Left ventricle myocardium inferior (tissue), 1 donor: ENCODE data around the gene PRKCB. TPM values are rescaled to one million over a fixed set of nuclear protein-coding genes. Genes with fewer than 3 reads are reported as not detected.

Experiments used
- DNase-seq: peaks from one replicate; pipeline ENCODE4 v3.0.0-alpha.2; 2020
- H3K27ac ChIP-seq: fragments of 200-600 bp; replicated peaks from 2 replicates; pipeline ENCODE4 v1.8.0; 2021
- H3K27me3 ChIP-seq: fragments of 200-600 bp; 2 replicates; pipeline ENCODE4 v1.8.0; 2021; ENCODE audit warnings: low read depth
- H3K36me3 ChIP-seq: fragments of 200-600 bp; 2 replicates; pipeline ENCODE4 v1.8.0; 2021
- H3K4me1 ChIP-seq: fragments of 200-600 bp; 2 replicates; pipeline ENCODE4 v1.8.0; 2021
- H3K4me3 ChIP-seq: fragments of 200-600 bp; 2 replicates; pipeline ENCODE4 v1.8.0; 2021; ENCODE audit warnings: mild to moderate bottlenecking, moderate library complexity
- H3K9me3 ChIP-seq: fragments of 200-600 bp; replicated peaks from 2 replicates; pipeline ENCODE4 v1.8.0; 2021
- intact Hi-C: fragments of 100-400 bp; cut with micrococcal nuclease; formaldehyde crosslinking; loops from one replicate; pipeline ENCODE4 v1.11.0; 2022
- total RNA-seq: library from RNA; stranded (reverse); fragmentation: NEBNext Ultra II Directional; extraction: Animal tissue kit (Norgen Biotek cat#: 25700); gene quantifications from one replicate; pipeline ENCODE4 v1.2.1, GENCODE V29; 2021
- TF ChIP-seq, protein P1 (sequence below): fragments of 200-600 bp; IDR thresholded peaks from 2 replicates; pipeline ENCODE4 v1.8.0; 2021; ENCODE audit warnings: antibody characterized with exemption, mild to moderate bottlenecking, borderline replicate concordance
- donor health status: DM: no; HTN: yes; CAD: no; lungs with severe emphysema.

PRKCB gene
- total RNA-seq, 1 donor from 2014 or later: 1.6 TPM

DNA sequence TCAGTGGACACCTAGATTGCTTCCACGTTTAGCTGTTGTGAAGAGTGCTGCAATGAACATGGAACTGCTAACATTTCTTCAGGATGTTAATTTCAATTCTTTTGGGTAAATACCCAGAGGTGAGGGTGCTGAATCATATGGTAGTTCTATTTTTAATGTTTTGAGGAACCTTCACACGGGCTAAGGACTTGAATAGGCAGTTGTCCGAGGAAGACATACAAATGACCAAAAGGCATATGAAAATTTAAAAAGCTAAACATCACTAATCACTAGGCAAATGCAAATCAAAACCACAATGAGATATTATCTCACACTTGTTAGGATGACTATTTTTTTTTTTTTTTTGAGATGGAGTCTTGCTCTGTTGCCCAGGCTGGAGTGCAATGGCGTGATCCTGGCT is 173.3 kb downstream of the PRKCB start:
- Histone ChIP-seq H3K27ac (no peak overlapping the region), H3K27me3 (peaks cover 78% of the 10 kb centered on the region), H3K36me3 (no peaks in the 10 kb centered on the region), H3K9me3 (no peaks in the 10 kb centered on the region), H3K4me3 (no peak overlapping the region), H3K4me1 (no peaks in the 10 kb centered on the region)
- TF ChIP-seq, protein P1, sequence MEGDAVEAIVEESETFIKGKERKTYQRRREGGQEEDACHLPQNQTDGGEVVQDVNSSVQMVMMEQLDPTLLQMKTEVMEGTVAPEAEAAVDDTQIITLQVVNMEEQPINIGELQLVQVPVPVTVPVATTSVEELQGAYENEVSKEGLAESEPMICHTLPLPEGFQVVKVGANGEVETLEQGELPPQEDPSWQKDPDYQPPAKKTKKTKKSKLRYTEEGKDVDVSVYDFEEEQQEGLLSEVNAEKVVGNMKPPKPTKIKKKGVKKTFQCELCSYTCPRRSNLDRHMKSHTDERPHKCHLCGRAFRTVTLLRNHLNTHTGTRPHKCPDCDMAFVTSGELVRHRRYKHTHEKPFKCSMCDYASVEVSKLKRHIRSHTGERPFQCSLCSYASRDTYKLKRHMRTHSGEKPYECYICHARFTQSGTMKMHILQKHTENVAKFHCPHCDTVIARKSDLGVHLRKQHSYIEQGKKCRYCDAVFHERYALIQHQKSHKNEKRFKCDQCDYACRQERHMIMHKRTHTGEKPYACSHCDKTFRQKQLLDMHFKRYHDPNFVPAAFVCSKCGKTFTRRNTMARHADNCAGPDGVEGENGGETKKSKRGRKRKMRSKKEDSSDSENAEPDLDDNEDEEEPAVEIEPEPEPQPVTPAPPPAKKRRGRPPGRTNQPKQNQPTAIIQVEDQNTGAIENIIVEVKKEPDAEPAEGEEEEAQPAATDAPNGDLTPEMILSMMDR: no peak
- no peak for DNase-seq
- intact Hi-C loops: no loop called here

DNA sequence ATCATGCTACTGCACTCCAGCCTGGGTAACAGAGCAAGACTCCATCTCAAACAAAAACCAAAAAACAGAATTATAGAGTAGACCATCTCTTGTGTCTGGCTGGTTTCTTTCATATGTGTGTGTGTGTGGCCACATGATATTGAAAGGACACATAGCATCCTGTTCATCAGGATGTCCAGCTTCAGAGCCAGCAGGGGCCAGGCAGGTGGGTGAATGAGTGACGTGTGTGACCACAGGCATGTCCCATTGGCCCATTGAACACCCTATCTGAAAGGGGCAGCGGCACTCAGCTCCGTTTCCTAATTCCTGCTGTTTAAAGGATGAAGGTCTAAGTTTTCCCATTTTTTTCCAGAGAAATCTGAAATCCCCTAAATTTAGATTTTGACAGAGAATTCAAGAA is 174.2 kb downstream of the PRKCB start:
- Histone ChIP-seq H3K27ac (no peak overlapping the region), H3K4me1 (no peaks in the 10 kb centered on the region), H3K9me3 (no peaks in the 10 kb centered on the region), H3K27me3 (peaks cover 80% of the 10 kb centered on the region), H3K4me3 (no peak overlapping the region), H3K36me3 (no peaks in the 10 kb centered on the region)
- intact Hi-C loops: no loop called here
- TF ChIP-seq, protein P1: no peak
- DNase-seq: no peak

DNA sequence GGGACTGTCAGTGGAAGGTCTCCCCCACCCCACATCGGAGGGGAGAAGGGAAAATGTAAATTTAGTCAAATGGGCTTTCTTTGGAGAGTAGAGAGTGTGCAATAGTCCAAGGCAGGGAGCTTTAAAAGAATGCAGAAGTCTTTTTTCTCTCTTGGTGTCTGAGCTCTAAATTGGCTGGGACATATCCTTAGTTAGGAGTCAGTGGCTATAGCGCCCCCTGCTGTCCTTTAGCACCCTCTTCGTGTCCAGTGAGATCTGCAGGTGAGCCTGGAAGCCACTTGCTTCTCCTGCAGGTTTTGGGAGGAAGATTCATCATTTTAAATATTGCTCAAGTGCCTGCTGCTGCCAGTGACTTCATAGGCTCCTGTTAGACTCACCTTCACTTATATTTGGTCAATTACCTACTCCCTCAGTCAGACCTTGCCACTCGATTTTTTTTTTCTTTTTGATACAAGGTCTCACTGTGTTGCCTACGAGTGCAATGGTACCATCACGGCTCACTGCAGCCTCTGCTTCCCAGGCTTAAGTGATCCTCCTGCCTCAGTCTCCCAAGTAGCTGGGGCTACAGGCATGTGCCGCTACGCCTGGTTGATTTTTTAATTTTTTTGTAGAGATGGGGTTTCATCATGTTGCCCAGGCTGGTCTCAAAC is 174.8 kb downstream of the PRKCB start:
- TF ChIP-seq, protein P1: peak; percentile 76
- DNase-seq: peak; percentile 64
- Histone ChIP-seq H3K36me3 (no peaks in the 10 kb centered on the region), H3K4me3 (no peak overlapping the region), H3K27me3 (peaks cover 80% of the 10 kb centered on the region), H3K9me3 (no peaks in the 10 kb centered on the region), H3K4me1 (no peaks in the 10 kb centered on the region), H3K27ac (no peak overlapping the region)
- intact Hi-C loops: no loop called here

DNA sequence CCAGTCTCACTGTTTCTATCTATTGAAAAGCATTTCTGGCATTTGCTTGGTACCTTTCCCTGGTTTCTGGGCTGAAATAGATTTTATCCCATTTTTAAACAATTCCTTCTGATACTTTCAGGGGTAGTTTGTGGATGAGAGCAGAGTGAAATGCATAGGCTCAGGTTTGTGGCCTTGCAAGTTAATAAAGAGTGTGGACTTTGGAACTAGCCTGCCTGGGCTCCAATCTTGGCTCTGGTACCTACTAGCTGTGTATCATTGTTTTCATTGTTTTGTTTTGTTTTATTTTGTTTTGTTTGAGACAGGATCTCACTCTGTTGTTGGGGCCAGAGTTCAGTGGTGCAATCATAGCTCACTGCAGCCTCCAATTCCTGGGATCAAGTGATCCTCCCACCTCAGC is 175.5 kb downstream of the PRKCB start:
- intact Hi-C loops: no loop called here
- Histone ChIP-seq H3K36me3 (no peaks in the 10 kb centered on the region), H3K4me1 (no peaks in the 10 kb centered on the region), H3K27me3 (peaks cover 80% of the 10 kb centered on the region), H3K9me3 (no peaks in the 10 kb centered on the region), H3K27ac (no peak overlapping the region), H3K4me3 (no peak overlapping the region)
- TF ChIP-seq, protein P1: no peak
- no peak for DNase-seq

DNA sequence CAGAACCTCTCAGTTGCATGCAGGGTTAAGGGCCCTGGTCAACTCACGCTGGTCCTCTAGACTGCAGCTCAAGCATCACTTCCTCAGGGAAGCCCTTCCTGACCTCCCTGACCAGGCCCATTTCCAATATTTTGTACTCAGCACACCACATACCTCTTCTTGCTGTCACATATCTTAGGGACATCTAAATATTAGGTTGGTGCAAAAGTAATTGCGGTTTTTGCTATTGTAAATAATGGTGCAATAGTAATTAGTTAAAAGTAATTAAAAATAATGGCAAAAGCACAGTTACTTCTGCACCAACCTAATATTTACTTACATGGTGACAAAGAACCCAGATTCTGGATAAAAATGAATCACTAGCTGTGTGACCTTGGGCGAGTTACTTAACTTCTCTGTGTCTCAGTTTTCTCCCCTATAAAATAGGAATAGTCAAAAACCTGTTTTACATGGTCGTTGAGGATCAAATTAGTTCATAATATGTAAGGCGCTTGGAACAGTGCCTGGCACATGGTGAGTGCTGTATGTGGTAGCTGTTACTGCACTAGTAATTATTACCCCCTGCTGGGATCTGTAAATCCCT is 177.4 kb downstream of the PRKCB start:
- TF ChIP-seq, protein P1: no peak
- DNase-seq: no peak
- Histone ChIP-seq H3K4me1 (no peaks in the 10 kb centered on the region), H3K36me3 (no peaks in the 10 kb centered on the region), H3K4me3 (no peak overlapping the region), H3K9me3 (no peaks in the 10 kb centered on the region), H3K27ac (no peak overlapping the region), H3K27me3 (peaks cover 77% of the 10 kb centered on the region)
- intact Hi-C loops: no loop called here
